ENCODE measurements around the gene OR8D4. TPM values are rescaled to one million over a fixed set of nuclear protein-coding genes. Genes with fewer than 3 reads are reported as not detected.
A peak's percentile ranks its signal among the peaks of the same experiment; 100 is the strongest.
"Not testable (repeated sequence)": the region's sequence is repeated elsewhere in the genome, so short reads cannot be mapped to it uniquely, and the experiment has no call there.

Gene OR8D4
- under 1 TPM in 4 of 8 experiments, not detected in 4; 0.09 to 0.57 (median 0.14) TPM for total RNA-seq

GRCh38 chr11:123901867-123902266 is at the start of gene OR8D4:
Gene OR8D4 (plus strand): TSS chr11:123902167. CDS start chr11:123906432, 4,265 bp downstream.
- no peak within 1 kb of the TSS for H3K27ac ChIP-seq
- ATAC-seq (replicated peaks in 6 of 8), result no peak
- WGBS, 10 experiments, result 0 to 100% (median 80%) methylated on average over 1 of the region's 1 CpG
- no peaks in the 10 kb centered on the region for H3K4me1 ChIP-seq (replicated peaks in 1 of 2)
- in situ Hi-C loops (cut with MboI; ENCODE audit: low pct_unique_long_range_greater_than_20kb in 2 of 9, low sequenced_read_pairs in 9 of 9, unreplicated experiment in 9 of 9), result no loop called here
- H3K4me3 ChIP-seq, result no peak within 1 kb of the TSS

GRCh38 chr11:123852321-123852720 is 49.6 kb upstream of the OR8D4 start:
- H3K4me3 ChIP-seq, result no peak overlapping the region
- in situ Hi-C loops (cut with MboI; ENCODE audit: low pct_unique_long_range_greater_than_20kb in 2 of 9, low sequenced_read_pairs in 9 of 9, unreplicated experiment in 9 of 9), result no loop called here
- no peak for ATAC-seq (replicated peaks in 6 of 8)
- H3K4me1 ChIP-seq (replicated peaks in 1 of 2), result no peaks in the 10 kb centered on the region
- no peak overlapping the region for H3K27ac ChIP-seq

- Histone ChIP-seq H3K4me1 (replicated peaks in 1 of 2) (no peaks in the 10 kb centered on the region), H3K4me3 (no peak overlapping the region), H3K27ac (no peak overlapping the region)
- 40 to 100% (median 93%) methylated on average over 1 to 2 of the region's 2 CpGs; no CpG with 5 or more reads in 4 of the 10 experiments for WGBS, 10 experiments
- no peak for ATAC-seq (replicated peaks in 6 of 8)
- in situ Hi-C loops (cut with MboI; ENCODE audit: low pct_unique_long_range_greater_than_20kb in 2 of 9, low sequenced_read_pairs in 9 of 9, unreplicated experiment in 9 of 9), result no loop called here
These were observed 48.9 kb upstream of the OR8D4 start for GRCh38 chr11:123853038-123853437.

GRCh38 chr11:123856444-123856843 is 45.5 kb upstream of the OR8D4 start:
- 5 to 100% (median 67%) methylated on average over 1 to 2 of the region's 2 CpGs; no CpG with 5 or more reads in 3 of the 10 experiments for WGBS, 10 experiments

GRCh38 chr11:123859731-123860130 is 42.2 kb upstream of the OR8D4 start:
- no peak for ATAC-seq (replicated peaks in 6 of 8)
- in situ Hi-C loops (cut with MboI; ENCODE audit: low pct_unique_long_range_greater_than_20kb in 2 of 9, low sequenced_read_pairs in 9 of 9, unreplicated experiment in 9 of 9), result no loop called here
- 0 to 57% (median 24%) methylated on average over 1 to 2 of the region's 2 CpGs for WGBS, 10 experiments

More at GRCh38 chr11:123856444-123856843, 45.5 kb upstream of the OR8D4 start:
- Histone ChIP-seq H3K4me3 (no peak overlapping the region), H3K27ac (no peak overlapping the region), H3K4me1 (replicated peaks in 1 of 2) (no peaks in the 10 kb centered on the region)
- ATAC-seq (replicated peaks in 6 of 8), result no peak
- in situ Hi-C loops (cut with MboI; ENCODE audit: low pct_unique_long_range_greater_than_20kb in 2 of 9, low sequenced_read_pairs in 9 of 9, unreplicated experiment in 9 of 9), result no loop called here

GRCh38 chr11:123865293-123865692 is 36.7 kb upstream of the OR8D4 start:
- ATAC-seq (replicated peaks in 6 of 8); H3K4me3 ChIP-seq; H3K4me1 ChIP-seq (replicated peaks in 1 of 2); in situ Hi-C loops (cut with MboI; ENCODE audit: low pct_unique_long_range_greater_than_20kb in 2 of 9, low sequenced_read_pairs in 9 of 9, unreplicated experiment in 9 of 9); H3K27ac ChIP-seq: not testable (repeated sequence)
- 0 to 50% (median 10%) methylated on average over 1 to 3 of the region's 7 CpGs; no CpG with 5 or more reads in 5 of the 10 experiments for WGBS, 10 experiments

More at GRCh38 chr11:123859731-123860130, 42.2 kb upstream of the OR8D4 start:
- Histone ChIP-seq H3K4me1 (replicated peaks in 1 of 2) (no peaks in the 10 kb centered on the region), H3K4me3 (no peak overlapping the region), H3K27ac (no peak overlapping the region)

- in situ Hi-C loops (cut with MboI; ENCODE audit: low pct_unique_long_range_greater_than_20kb in 2 of 9, low sequenced_read_pairs in 9 of 9, unreplicated experiment in 9 of 9); H3K4me1 ChIP-seq (replicated peaks in 1 of 2); H3K4me3 ChIP-seq; ATAC-seq (replicated peaks in 6 of 8); H3K27ac ChIP-seq: not testable (repeated sequence)
- WGBS, 10 experiments, result 19 to 100% (median 81%) methylated on average over 2 to 7 of the region's 9 CpGs; no CpG with 5 or more reads in 1 of the 10 experiments
These were observed 34.2 kb upstream of the OR8D4 start for GRCh38 chr11:123867795-123868194.

GRCh38 chr11:123880912-123881311 is 21.1 kb upstream of the OR8D4 start:
- in situ Hi-C loops (cut with MboI; ENCODE audit: low pct_unique_long_range_greater_than_20kb in 2 of 9, low sequenced_read_pairs in 9 of 9, unreplicated experiment in 9 of 9), result no loop called here
- 0 to 98% (median 89%) methylated on average over 2 to 4 of the region's 4 CpGs; no CpG with 5 or more reads in 1 of the 10 experiments for WGBS, 10 experiments
- ATAC-seq (replicated peaks in 6 of 8), result no peak
- no peak overlapping the region for H3K27ac ChIP-seq
- no peak overlapping the region for H3K4me3 ChIP-seq
- no peaks in the 10 kb centered on the region for H3K4me1 ChIP-seq (replicated peaks in 1 of 2)

- Histone ChIP-seq H3K4me3 (no peak within 1 kb of the TSS), H3K4me1 (replicated peaks in 1 of 2) (no peaks in the 10 kb centered on the region), H3K27ac (no peak within 1 kb of the TSS)
- ATAC-seq (replicated peaks in 6 of 8), result no peak
- WGBS, 10 experiments, result 0 to 100% (median 60%) methylated on average over 1 to 3 of the region's 3 CpGs; no CpG with 5 or more reads in 3 of the 10 experiments
- in situ Hi-C loops (cut with MboI; ENCODE audit: low pct_unique_long_range_greater_than_20kb in 2 of 9, low sequenced_read_pairs in 9 of 9, unreplicated experiment in 9 of 9), result no loop called here
These were observed 16.4 kb upstream of the OR8D4 start, which contains the start of gene TMEM225 for GRCh38 chr11:123885570-123885969. Gene TMEM225 (minus strand): TSS chr11:123885670. CDS start chr11:123885425, 245 bp downstream.

GRCh38 chr11:123892031-123892430 is 9.9 kb upstream of the OR8D4 start:
- peak in 2 of 8 experiments; percentile 22 to 82 for ATAC-seq (replicated peaks in 6 of 8)
- Histone ChIP-seq H3K4me3 (no peak overlapping the region), H3K4me1 (replicated peaks in 1 of 2) (peaks cover 0 to 2% of the 10 kb centered on the region in 2 donors), H3K27ac (no peak overlapping the region)
- in situ Hi-C loops (cut with MboI; ENCODE audit: low pct_unique_long_range_greater_than_20kb in 2 of 9, low sequenced_read_pairs in 9 of 9, unreplicated experiment in 9 of 9), result no loop called here

- Histone ChIP-seq H3K4me3 (no peak overlapping the region), H3K4me1 (replicated peaks in 1 of 2) (no peaks in the 10 kb centered on the region), H3K27ac (no peak overlapping the region)
- in situ Hi-C loops (cut with MboI; ENCODE audit: low pct_unique_long_range_greater_than_20kb in 2 of 9, low sequenced_read_pairs in 9 of 9, unreplicated experiment in 9 of 9), result no loop called here
- ATAC-seq (replicated peaks in 6 of 8), result no peak
- WGBS, 10 experiments, result 0 to 81% (median 60%) methylated on average over 1 to 3 of the region's 3 CpGs; no CpG with 5 or more reads in 2 of the 10 experiments
These were observed 2.2 kb upstream of the OR8D4 start for GRCh38 chr11:123899792-123900191.

- H3K4me1 ChIP-seq (replicated peaks in 1 of 2), result no peaks in the 10 kb centered on the region
- 0 to 100% (median 85%) methylated on average over 1 to 2 of the region's 2 CpGs; no CpG with 5 or more reads in 1 of the 10 experiments for WGBS, 10 experiments
- H3K27ac ChIP-seq, result no peak overlapping the region
- no peak overlapping the region for H3K4me3 ChIP-seq
- in situ Hi-C loops (cut with MboI; ENCODE audit: low pct_unique_long_range_greater_than_20kb in 2 of 9, low sequenced_read_pairs in 9 of 9, unreplicated experiment in 9 of 9), result no loop called here
- no peak for ATAC-seq (replicated peaks in 6 of 8)
These were observed 2.0 kb downstream of the OR8D4 start for GRCh38 chr11:123903932-123904331.

- in situ Hi-C loops (cut with MboI; ENCODE audit: low pct_unique_long_range_greater_than_20kb in 2 of 9, low sequenced_read_pairs in 9 of 9, unreplicated experiment in 9 of 9), result no loop called here
These were observed 3.0 kb downstream of the OR8D4 start for GRCh38 chr11:123904932-123905331.

GRCh38 chr11:123905826-123906225 is 3.9 kb downstream of the OR8D4 start:
- in situ Hi-C loops (cut with MboI; ENCODE audit: low pct_unique_long_range_greater_than_20kb in 2 of 9, low sequenced_read_pairs in 9 of 9, unreplicated experiment in 9 of 9), result no loop called here
- no peak for ATAC-seq (replicated peaks in 6 of 8)
- WGBS, 10 experiments, result 0 to 83% (median 53%) methylated on average over 2 to 3 of the region's 3 CpGs; no CpG with 5 or more reads in 2 of the 10 experiments
- Histone ChIP-seq H3K4me3 (no peak overlapping the region), H3K4me1 (replicated peaks in 1 of 2) (no peaks in the 10 kb centered on the region), H3K27ac (no peak overlapping the region)

More at GRCh38 chr11:123904932-123905331, 3.0 kb downstream of the OR8D4 start:
- Histone ChIP-seq H3K27ac (no peak overlapping the region), H3K4me3 (no peak overlapping the region), H3K4me1 (replicated peaks in 1 of 2) (no peaks in the 10 kb centered on the region)
- 8 to 100% (median 79%) methylated on average over 1 to 3 of the region's 3 CpGs; no CpG with 5 or more reads in 3 of the 10 experiments for WGBS, 10 experiments
- no peak for ATAC-seq (replicated peaks in 6 of 8)

All from motor neuron (in vitro differentiated cells).